GM19239 (cell line): ENCODE results near the gene SPTB.

ENCODE experiments used
- DNase-seq: peaks from one replicate; pipeline ENCODE4 v3.0.0; 2011; ENCODE audit warnings: low spot score; ENCODE audit not compliant: insufficient read length
- FAIRE-seq: peaks from 2 replicates; lab custom pipeline; 2011; peaks lifted over from hg19 to GRCh38; lab: Jason Lieb, UNC

The SPTB gene

DNA sequence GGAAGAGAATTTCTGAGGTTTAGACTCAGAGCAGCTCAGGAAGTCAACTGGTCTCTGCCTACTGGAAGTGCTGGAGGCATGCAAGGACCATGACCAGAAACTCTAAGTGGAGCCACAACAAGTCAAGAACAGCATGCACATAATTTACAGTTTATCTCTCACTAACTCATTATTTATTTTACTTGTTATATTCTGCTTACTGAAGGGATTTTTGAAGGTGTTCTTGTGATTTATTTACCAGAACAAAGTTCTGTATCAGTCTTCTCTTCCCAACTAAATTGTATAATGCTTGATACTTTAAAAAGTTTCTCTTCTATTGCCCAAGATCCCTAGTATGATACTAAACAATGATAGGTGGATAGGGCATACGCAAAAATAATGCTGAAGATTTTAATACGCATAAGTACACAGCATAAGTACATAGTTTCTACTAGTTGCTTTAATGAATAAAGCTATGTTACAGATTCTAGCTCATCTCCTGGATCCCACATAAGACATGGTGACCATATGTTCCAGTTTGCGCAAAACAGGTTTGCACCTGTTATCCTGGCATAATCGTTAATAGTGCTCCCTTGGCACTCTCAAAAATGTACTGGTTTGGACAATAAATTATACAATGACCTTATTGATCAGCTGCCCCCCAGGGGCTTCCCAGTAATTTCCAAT, 11.6 kb upstream of the SPTB start:
- DNase-seq, result no peak

DNA sequence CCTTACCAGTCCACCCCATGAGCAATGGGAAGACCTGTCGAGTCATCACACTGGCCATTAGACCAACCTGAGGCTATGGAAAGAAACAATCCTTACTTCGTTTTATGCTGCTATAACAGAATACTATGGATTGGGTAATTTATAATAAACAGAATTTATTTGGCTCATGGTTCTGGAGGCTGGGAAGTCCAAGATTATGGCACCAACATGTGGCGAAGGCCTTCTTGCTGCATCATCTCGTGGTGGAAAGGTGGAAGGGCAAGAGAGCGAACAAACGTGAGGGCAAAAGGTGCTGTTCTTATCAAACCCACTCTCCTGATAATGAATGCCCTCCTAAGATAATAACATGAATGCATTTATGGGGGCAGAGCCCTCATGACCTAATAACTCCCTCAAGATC, 9.6 kb upstream of the SPTB start:
- no peak for FAIRE-seq
- DNase-seq, result no peak

More for the DNA sequence above, 11.6 kb upstream of the SPTB start:
- no peak for FAIRE-seq

DNA sequence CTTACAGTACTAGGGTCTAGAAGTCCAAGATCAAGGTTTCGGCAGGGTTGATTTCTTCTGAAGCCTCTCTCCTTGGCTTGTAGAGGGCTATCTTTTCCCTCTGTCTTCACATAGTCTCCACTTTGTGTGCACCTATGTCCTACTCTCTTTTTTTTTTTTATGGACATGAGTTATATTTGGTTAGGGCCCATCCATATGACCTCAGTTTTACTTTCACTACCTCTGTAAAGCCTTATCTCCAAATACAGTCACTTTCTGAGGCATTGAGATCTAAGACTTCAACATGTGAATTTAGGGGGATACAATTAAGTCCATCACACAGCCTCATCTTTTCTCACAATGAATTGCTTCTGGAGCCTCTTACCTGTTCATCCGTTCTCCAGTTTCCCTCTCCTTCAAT, 5.9 kb upstream of the SPTB start:
- DNase-seq (no peak), FAIRE-seq (no peak)

DNA sequence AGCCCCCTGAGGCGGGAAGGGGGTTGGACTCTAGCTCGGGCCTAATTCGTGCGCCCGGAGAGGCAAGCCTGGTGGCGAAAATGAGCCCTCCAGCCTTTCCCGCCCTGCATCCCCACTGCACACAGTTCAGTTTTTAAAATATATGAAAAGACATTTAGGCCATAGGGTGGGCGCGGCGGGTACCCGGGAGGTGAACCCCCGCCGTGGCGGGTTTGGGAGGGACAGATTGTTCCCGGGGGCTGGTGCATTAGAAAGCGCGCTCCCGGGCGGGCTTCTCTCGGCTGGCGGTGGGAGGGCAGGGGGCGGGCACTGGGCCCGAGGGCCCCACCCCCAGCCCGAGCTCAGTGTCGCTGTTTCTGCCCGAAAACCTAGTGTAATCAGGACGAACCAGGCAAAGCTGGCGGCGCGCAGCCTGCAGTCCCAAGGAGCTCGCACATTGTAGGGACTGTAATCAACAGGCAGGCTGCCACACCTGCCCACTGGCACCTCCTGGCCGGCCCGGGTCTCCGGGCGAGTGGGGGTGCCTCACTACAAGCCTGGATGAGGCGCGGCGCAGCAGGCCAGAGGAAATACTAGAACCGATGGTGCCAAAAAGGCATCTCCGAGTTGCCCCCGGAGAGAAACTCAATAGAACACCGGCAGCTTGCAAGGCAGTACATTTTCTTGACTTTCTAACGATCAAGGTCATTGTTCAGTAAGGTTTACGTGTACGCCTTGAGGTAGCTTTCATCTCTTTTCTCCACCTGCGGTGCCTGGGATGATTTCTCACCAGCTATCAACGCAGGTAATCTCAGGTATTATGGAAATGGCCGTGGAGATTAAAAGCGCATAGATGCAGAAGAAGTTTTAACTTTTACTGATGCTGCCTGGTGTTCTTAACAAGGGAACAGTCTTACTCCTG, 764 bp upstream of the SPTB start:
- FAIRE-seq (no peak), DNase-seq (peak; percentile 50)

DNA sequence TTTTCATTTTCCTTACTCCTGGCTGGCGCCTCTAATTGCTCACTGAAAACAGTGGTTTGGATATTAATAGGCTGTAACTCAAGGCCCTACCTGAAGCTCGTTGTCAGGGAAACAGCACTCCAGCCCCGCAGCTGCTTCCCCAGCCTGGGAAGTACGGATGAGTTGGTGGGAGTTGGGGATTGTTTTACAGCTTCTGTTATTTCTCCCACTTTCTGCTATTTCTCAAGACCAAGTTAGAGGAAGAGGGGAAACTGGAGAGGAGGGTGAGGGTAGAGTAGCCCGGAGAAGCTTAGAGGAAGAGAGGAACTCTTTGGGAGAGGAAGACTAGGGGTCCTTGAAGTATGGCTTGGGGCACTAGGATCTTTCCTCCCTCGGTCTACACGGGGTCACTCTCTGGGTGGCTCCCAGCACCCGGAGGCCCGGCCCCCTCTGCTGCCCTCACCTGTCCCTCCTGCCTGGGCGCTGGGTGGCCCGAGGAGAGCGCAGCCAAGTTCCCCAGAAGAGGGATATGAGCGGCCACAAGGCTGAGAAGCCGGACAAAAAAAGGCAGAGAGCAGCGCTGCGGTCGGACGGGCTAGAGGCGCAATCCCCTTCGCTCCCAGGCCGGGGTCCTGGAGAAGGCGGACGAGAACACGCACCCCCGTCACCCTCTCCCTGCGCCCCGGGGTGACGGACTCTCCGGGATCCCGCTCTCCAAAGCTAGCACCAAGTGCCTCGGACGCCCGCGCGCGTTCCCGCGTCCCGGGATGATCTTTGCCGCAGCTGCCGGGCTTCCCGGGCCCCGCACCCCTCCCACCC, 671 bp downstream of the SPTB start:
- no peak for DNase-seq
- no peak for FAIRE-seq

DNA sequence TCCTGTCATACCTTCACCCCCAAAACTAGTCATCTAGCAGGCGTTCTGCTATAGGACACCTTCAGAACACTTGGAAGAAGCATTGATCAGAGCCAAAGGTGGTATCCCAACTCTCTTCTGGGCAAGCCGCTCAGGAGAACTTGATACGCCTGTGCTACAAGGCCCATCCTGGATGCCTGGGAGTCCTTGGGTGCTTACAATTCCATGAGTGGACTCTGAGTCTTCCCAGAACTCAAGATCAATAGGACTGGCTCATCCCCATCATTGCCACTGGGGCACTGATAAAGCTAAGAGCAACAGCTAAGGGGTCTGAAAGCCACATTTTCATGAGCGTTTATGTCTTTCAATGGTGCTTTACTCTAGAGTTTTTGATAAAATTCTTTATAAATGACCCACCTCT, 1.9 kb downstream of the SPTB start:
- DNase-seq, result no peak
- FAIRE-seq, result no peak

DNA sequence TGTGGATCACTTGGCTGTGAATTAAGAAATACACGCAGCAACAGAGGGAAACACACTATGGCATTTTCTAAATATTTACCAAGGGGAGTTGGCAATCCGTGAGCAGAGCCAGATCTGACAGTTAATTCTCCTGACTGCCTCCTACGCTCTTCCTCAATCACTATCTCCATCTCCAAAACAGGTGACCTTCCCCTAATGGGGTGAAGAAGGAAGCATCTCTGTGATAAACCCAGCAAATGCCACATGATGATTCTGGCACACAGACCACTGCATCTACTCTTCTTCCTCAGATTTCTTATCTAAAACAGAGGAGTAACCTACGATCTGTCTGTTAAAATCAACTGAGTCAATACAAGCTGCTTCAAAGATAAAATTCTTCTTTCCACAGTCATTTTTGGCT, 4.4 kb downstream of the SPTB start:
- FAIRE-seq (no peak), DNase-seq (no peak)

DNA sequence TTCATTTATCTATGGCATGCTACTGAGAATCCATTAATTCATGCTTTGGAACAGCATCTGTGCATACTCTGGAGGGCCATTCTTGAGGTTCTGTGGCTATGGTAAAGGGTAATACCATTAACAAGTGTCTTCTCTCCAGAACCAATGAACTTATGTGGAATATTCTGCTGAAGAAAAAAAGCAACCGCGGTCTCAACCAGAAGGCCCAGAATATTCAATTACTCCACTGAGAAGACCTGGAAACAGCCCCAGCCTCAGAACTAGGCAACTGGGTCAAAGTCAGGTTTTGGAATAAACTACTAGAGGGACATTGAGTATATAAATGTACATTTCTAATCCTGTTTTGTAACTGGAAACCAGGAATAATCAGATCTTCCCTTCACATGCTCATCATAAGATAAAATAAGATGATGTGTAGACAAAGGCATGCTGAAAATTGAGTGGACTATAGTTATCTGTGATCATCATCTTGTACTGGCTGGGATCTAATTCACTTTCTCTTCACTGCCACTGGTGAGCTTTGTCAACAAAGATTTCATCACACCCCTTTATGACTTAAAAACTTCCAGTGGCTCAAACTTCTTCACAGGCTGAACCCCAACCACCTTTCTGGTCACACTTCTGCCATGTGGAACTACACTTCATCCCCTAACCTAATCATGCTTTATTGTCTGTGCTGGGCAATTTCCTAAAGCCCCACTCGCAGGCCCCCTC, 6.0 kb downstream of the SPTB start:
- no peak for FAIRE-seq

DNA sequence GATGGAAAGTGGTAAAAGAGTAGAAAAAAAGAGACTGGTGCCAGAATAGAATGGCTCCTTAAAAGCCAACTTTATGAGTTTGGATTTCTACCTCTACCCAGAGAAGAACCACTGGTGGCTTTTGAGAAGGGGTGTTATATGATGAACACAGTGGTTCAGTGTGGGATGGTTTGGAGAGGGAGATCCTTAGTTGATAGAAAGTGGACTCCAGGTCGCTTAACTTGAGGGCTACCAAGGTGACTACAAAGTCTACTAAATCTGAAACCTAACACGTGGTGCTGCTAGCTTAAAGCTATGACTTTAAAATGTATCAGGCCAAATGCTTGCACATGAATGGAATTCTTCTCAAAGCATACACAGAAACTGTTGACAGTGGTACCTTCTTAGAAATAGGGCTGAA, 8.4 kb downstream of the SPTB start:
- no peak for DNase-seq
- FAIRE-seq, result no peak

More for the DNA sequence above, 6.0 kb downstream of the SPTB start:
- no peak for DNase-seq

DNA sequence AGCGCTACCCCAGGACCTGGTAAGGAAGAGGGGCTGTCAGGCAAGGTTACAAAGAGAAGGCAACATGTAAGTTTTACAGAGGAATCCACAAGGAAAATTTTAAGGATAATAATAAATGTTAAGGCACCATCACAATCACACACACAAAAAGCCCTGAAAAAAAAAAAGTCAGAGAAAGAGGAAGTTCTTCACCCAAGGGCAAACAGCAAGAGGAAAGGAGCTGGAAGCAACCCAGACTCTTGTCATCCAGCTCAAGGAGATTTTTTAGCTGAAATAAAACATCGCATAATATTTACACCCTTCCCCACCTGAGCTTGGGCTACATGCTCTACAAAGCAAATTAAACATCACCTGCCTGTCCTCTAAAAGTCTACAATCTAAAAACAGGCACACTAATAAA, 9.5 kb downstream of the SPTB start:
- no peak for DNase-seq

DNA sequence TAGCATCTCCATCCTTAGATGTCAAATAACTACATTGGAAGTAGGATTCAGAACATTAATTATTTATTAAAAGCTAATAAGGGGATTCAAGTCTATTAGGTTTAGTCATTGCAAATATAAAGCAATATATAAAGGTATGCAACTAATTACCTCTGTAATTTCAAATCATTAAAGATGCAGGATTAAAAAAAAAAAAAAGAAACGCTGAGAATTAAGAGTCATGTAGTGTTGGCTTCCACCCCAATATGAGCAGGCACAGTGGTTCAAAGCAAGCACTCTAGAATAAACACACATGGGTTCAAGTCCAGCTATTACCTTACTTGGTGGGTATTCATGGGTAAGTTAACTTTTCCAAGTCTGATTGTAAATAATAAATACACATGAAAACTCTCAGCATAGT, 10.9 kb downstream of the SPTB start:
- FAIRE-seq (no peak), DNase-seq (no peak)

More for the DNA sequence above, 9.5 kb downstream of the SPTB start:
- no peak for FAIRE-seq

DNA sequence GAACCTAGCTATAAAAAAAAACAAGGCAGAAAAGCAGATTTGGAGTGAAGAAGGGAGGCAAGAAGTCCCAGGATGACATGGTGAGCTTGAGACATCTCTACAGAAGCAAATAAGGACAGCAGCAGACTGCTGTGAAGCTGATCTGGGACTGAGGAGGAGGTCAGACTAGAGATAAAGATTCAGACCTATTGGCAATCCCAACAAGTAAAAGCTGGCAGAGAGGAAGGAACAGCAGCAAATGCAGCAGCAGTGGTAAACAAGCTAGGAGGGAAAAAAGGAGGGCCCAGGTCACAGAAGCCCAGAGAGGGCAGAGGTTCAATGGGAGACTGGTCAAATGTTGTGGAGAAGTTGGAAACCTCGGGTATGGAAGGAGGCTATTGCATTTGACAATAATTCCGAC, 11.3 kb downstream of the SPTB start:
- FAIRE-seq (no peak), DNase-seq (no peak)

DNA sequence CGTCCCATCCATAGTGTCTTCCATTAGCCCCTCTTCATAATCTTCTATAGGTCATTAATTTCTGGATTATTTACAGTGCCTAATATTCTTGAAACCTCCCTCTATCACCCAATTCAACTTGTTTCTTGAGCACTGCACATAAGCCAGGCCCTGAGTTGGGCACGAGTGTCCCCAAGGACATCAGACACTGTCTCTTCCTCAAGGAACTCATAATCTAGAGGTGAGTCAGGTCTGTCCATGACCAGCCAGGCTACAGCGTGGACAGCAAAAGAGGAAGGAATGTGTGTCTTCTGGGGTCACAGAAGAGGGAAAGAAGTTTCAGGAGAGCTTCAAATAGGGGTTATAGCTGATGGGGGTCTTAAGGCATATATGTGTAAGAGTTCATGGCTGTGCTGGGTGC, 12.5 kb downstream of the SPTB start:
- no peak for DNase-seq
- no peak for FAIRE-seq

DNA sequence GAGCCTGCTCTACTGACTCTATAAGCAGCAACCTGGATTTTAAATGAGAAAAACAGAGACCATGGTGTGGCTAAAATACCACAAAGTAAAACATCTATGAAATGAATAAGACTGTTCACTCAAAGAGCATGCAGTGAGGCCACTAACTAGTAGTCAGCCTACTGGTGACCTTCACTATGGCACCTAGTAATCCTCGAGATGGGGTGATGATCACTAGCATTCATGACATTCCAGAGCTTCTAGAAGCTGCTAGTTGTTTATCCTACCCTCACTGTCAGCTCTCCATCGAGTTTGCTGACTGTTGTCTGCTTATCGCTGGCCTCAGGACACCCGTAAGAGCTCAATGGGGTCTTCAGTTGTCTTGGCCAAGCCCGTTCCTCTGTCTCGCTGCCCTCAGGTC, 13.7 kb downstream of the SPTB start:
- FAIRE-seq (peak; percentile 28), DNase-seq (no peak)

DNA sequence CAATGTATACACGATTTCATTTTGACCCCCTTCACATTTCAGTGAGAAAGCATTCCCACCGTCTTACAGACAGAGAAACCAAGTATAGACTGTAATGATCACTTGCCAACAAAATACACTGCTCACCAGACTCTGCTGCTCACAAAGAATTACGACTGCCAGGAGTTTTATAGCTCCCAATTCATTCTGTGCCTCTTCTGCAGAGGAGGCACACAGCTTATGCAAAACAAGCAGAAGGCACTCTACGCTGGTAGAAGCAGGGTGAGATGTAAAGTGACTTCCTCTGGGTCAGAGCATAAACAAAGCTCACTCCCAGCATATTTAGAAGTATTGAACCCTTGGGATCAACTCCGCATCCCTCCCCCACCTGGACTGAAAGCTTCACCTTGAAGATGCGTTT, 14.6 kb downstream of the SPTB start:
- DNase-seq (no peak), FAIRE-seq (no peak)

DNA sequence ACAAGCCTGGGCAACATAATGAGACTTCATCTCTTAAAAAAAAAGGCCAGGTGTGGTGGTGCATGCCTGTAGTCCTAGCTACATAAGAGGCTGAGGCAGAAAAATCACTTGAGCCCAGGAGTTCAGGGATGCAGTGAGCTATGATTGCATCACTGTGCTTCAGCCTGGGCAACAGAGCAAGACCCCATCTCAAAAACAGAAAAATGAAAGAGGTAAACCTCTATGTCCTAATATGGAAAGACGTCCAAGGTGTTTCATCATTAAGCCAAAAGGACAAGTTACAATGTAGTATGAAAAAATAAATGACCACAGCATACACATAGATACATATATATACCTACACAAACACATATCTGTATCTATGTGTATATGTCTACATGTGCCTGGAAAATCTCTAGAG, 15.4 kb downstream of the SPTB start:
- DNase-seq, result no peak
- FAIRE-seq, result no peak

DNA sequence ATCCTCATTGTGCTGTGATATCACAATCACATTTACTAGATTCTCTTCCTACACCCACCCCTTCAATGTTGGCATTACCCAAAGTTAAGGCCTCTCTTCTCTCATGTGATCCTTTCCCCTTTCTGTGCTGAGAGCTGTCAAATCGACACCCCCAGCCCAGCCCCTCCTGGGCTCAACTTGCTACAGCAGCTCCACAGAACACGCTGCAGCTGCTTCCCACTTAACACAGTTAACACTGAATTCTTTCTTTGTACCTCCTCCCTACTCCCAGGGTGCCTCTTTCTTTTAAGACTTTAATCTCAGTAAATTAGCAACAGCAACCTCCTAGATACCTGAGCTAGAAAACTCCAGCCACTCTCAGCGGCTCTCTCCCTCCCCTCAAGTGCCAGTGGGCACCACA, 17.8 kb downstream of the SPTB start:
- FAIRE-seq, result no peak
- DNase-seq, result no peak

DNA sequence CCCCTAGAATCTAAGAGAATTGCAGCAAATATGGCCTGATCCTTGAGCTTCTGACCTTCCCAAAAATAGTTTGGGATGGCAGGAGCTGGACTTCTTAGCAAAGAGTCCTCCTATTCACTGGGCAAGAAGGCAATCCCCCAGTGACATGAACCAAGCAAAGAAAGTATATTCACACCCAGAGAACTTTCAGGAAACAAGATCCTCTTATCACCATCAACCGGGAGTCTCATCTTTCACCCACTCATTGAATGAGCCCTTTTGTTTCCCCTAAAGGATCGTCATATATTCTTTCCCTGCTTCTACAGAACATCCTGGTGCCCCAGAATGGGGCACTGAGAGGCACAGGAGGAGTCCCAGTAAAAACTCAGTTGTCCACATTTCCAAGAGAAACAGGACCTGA, 19.7 kb downstream of the SPTB start:
- FAIRE-seq (no peak), DNase-seq (no peak)

DNA sequence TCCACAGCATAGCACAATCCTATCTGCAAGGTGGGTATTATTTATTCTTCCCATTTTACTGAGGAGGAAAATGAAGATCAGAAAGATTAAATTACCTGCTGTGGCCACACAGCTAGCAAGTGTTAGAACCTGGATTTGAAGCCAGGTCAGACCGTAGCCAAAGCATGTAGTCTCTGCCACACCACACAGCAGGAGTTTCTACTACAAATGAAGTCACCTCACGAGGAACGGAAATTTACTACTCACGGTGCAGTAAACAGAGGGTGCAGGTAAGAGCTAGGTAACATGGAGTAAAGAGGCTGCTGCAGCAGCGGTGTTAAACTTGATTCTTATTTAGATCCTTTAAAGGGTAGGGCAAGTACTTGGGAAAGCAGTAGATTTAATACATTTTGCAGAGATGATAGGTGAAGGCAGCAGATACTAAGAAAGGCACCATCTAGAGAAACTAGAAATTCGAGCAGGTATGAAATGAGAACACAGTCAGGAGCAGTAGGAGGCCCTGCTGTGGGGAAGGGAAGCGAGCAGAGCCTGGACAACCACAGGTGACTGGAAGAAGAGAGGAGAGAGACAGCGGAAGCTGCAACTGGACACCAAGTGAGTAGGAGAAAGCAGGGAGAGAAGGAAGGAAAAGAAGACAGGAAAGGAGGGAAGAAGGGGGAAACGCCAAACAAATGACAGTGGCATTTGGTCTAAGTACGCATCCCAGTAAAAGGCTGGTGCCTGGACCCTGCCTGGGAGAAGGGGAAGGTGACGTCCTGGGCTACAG, 21.5 kb downstream of the SPTB start:
- FAIRE-seq, result no peak
- no peak for DNase-seq
